EH (cell line): ENCODE results near the gene TM9SF4.
"Not testable (repeated sequence)": the region's sequence is repeated elsewhere in the genome, so short reads cannot be mapped to it uniquely, and the experiment has no call there.

Experiments used
- DNase-seq: peaks from one replicate; pipeline ENCODE4 v3.0.0-alpha.2; 2015; ENCODE audit warnings: low read depth

Gene TM9SF4

DNA sequence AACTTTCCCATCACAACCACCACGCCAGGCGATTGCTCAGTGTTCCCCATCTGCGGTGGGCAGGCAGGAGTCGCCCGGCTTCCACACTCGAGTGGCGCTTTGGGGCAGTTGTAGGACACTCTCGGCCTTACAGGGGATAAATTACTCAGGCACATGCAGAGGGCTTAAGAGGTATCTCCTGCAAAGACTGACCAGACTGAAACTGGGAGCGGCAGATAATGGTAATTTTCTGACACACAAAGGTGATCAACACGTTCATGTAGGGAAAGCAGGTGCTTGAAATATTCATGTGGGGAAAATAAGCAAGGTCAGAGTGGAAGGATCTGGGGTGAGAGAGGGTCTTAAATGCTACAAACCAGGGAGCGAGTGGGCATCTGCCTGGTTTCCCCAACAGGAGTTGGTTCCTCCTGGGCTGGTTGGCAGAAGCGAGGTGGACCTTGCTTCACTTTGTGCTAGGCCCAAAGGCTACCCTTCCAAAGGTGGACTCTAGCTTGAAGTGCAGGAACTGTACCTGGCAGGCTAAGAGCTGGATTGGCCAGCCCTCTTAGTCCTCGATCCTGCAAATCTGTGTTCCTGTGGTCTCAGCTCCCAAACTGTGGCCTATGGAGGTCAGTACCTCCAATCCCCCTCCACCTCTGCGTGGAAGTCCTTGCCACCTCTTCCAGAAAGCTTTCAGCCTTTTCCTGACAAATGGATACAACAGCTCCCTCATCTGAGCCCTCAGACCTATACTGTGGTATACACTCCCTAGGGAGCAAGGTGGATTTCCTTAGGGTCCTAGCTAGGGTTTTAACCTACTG lies 81.3 kb downstream of the TM9SF4 start:
- DNase-seq, result no peak

DNA sequence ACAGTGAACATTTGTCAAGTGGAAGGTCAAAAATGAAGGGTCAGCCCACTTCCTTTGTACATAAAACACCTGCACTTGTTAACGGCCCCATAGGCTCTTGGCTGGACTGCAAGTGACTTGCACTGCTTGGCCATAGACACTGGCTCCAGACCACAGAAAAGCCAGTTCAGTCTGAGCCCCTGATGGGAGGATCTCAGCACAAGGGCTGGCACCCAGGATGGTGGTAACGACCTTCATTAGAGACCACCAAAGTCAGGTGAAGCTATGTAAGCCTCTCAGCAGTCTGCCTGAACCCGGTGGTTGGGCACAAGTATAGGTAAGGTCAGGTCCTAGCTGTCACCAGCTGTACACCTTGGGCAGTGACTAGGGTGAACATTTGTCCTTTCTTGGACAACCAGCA lies 81.9 kb downstream of the TM9SF4 start:
- DNase-seq, result no peak

DNA sequence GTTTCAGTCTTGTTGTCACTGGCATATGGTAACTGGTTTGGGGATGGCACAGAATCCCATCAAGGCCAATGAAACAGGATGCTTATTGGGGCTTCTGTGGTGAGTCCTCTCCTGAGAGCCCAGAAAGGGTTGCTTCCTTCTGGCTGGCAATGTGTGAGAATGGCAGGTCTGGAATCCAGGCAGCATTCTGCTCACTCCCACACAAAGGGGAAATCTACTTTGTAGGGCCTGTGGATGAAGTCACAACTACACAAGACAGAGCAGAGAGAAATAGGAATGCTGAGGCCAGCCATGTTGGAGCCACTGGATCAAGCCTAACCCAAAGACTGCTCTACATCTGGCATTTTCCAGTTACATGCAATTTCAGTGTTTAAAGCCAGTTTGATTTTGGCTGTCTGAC lies 82.4 kb downstream of the TM9SF4 start:
- DNase-seq, result peak; percentile 16

DNA sequence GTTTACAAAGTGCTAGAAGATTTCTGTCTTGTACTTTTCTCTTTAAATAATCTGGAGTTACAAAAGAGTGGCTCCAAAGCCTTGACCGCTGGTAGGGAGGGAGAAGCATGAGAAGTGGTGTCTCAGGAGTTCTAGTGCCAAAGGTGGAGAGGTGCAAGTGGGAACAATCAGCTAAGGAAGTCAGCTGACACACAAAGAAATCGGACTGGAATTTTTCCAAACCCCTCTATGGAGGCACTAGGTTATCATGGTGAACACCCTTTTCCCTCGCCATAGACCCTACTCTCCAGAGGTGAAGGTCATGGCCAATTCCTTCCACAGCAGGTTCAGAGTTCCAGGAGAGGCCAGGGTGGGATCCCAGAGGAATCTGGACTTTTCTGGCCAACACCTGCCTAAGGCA lies 83.2 kb downstream of the TM9SF4 start:
- DNase-seq, result no peak

DNA sequence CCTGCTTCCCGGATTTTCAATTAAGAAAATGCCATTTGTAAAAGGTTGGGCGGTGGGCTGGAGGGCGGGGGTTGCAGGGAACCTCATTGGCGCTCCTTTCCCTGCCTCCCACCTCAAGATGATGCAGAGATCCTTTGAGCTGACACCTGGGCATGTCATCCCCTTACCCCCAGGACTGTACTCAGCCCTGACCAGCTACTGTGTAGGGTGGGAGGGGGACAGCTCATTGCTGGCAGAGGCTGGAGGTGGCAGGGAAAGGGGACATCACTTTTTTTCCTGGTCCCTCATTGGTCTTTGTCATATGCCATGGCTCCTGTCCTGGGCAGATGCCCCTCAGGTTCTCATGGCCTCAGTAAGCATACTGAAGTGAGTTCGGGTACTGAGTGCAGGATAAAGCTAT lies 83.8 kb downstream of the TM9SF4 start:
- DNase-seq, result not testable (repeated sequence)

DNA sequence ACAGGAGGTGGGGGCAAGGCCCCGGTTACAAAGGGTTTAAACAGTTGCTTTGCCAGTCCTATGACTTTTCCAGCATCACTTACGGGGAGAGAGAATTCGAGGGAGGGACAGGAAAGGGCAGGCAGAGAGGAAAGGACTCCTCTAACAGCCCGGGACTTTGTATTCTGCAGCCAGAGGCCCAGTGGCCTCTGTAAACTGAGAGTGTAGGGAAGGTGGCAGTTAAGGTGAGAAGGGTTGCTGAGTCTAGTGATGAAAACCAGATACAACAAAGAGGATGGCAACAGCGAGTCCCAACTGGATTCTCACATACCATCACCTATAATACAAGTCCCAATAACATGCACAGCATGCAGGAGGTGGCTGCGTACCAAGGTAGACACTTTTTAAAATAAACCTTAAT lies 84.5 kb downstream of the TM9SF4 start:
- no peak for DNase-seq

DNA sequence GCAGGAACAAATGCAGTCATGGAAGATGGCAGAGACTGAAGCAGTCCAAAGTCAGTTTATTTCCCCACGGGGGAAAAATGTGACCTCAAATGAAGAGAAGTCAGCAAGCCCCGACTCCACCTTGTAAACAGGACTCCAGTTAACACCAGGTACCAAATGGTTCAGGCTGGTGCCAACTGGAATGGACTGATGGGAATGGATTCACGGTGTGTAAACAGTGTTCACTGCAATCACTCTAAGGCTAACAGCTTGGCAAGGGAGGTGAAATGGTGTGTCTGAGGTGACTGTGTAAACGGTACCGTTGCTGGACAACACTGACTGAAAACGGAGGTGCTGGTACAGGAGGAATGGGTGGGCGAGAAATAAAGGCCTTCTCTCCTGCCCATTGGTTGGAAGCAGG lies 86.1 kb downstream of the TM9SF4 start:
- no peak for DNase-seq

DNA sequence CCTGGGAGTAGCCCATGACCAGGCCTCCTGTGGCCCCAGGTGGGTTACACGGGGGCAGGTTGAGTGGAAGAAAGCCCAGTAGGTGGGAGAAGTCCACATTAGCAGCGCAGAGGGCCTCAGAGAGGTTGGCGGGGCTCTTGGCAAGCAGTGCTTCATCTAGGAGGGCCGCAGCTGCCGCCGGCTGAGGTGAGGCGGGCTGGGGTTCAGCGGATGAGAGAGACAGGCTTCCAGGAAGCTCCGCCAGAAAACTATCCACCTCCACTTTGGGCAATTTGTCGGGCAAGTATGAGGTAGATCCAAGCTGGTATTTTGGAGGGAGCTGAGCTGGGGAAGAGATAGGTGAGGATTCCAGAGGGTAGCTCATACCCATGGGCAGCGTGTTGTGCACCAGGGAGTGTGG lies 87.1 kb downstream of the TM9SF4 start:
- not testable (repeated sequence) for DNase-seq

DNA sequence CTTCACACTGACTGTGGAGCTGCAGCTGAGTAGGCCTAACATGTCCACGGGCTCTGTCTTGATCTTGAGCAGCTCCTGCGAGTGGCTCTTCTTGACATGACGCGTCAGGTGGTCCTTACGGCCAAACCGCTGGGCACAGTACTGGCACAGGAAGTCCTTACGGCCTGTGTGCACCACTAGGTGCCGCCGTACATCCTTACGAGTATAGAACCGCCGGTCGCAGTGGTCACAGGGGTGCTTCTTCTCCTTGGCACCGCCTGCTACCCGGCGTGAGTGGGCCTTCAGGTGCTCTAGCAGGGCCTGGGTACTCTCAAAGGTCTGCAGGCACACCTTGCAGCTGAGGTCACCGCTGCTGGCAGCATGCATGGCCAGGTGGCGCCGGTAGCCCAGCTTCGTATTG lies 87.6 kb downstream of the TM9SF4 start:
- not testable (repeated sequence) for DNase-seq

DNA sequence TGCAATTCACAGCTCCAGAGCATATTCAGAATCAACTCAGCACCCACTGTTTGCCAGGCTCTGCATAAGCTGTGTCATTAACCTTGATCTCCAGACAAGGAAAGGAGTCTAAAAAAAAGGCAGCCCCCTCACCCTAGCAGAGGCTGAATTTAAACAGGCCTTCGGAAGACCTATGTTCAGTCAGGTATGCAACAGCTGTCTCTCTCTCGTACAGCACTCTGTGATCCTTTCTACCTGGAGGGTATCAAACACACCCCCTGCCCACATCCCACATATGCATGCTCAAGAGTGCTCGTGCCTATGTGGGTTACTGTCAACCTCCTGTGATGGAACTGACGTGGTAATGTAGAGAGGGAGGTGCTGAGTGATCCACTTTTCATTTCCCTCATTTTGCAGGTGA lies 89.5 kb downstream of the TM9SF4 start:
- DNase-seq, result no peak

DNA sequence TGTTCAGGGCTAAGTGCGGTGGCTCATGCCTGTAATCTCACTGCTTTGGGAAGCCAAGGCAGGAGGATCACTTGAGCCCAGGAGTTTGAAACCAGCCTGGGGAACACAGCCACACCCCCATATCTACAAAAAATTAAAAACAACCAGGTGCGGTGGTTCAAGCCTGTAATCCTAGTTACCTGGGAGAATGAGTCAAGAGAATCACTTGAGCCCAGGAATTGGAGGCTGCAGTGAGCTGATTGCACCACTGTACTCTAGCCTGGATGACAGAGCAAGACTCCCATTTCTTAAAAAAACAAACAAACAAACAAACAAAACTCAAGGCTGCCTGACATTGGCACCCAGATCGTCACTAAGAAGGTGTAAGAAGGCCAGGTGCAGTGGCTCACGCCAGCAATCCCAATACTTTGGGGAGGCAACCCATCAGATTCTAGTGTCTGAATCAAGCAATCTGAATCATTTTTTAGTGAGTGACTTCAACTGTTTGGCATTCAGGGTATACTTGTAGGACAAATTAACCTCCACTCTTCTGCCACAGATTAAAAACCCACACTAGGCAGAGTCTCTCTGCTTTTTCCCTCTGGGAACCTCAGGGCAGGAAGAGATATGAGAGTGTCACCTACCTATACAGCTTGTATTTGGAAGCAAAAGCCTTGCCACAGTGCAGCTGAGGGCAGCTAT lies 91.9 kb downstream of the TM9SF4 start:
- DNase-seq, result peak; percentile 61

DNA sequence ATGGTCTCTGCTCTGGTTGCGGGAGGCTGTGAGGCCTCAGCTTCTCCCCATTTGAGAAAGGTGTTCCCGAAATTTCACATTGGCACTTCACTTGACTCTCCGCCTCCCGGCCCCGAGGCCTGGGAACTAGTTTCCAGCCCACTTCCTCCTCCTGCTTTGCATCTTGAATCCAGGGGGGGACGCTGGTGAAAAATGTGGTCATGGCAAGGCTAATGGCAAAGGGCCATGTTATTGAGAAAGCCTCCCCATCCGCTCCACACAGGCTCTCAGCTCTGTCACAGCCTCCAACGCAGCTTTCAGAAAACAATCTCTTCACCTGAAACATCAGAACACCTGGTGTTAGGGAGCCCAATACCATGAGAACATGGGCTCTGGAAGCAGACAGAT lies 92.5 kb downstream of the TM9SF4 start:
- DNase-seq, result no peak

DNA sequence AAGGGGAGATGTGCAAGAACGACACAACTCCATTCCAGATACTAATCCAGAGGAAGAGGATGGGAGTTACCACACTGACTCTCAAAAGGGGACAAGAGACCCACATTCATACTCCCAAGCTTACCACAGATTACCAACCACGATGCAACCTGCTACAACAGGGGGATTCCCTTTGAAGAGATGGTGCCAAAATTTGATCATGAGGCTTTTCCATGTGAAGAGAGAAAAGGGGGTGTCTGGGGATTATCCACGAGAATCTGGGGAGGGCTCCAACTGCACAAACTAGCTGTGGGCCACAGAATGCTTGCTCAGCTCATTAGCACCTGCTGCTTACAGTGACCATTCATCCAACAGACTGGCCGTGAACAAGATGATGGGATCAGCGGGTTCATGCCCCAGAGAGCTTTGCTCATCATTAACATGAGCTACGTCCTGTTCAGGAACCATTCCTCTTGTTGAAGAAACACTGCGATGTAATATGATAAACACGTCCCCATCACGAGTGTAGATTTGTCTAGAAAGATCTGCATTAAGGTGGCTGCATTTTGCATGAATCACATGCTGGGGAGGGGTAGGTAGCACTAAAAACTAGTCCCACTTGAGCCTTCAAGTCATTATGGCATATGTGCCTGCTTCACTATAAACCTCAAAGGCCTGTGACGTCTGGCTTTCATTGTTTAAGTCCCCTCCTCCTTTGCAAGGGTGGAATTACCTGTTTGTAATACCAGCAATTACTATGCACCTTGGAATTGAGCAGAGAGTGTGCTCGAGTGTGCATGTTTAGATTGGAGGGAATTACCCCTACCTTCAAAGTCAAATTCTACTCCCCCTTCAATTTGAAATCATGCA lies 94.1 kb downstream of the TM9SF4 start:
- DNase-seq, result no peak

DNA sequence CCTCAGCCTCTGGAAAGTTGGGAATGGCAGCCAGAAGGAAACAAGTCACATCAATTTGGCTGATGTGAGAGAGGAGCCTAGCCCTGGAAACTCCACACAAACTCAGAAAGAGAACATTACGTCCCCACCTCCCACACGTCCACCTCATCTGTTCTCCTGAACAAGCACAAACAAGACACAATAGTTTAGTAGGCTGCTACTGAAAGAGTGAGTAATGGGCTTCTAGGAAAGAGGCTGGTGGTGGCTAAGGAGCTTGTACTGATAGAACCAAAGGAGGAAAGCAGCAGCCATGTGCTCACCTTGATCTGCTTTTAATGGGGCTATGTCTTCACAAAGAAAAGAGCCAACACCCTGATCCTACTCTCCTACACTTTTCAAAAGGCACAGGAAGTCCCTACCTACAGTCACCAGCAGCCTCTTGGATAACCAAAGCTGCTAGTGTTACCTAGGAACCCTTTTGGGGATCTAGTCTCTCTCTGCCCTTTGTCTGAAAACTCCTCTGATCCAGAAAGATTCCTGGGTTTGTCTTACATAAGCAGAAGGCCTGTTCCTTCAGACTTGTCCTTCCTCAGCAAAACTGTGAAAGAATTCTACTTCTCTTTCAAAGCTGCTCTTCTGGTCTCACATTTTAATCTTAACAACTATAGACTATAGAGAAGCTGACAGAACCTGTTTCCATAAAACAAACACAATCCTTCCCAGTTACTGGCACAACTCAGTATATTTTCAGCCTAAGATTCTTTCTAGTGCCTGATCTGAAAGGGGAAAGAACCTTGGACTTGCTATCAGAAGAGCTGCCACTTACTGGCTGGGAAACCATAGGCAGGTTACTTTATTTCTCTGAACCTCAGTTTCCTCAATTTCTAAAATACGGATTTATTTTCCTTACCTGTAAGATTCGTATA lies 94.9 kb downstream of the TM9SF4 start:
- DNase-seq, result no peak

DNA sequence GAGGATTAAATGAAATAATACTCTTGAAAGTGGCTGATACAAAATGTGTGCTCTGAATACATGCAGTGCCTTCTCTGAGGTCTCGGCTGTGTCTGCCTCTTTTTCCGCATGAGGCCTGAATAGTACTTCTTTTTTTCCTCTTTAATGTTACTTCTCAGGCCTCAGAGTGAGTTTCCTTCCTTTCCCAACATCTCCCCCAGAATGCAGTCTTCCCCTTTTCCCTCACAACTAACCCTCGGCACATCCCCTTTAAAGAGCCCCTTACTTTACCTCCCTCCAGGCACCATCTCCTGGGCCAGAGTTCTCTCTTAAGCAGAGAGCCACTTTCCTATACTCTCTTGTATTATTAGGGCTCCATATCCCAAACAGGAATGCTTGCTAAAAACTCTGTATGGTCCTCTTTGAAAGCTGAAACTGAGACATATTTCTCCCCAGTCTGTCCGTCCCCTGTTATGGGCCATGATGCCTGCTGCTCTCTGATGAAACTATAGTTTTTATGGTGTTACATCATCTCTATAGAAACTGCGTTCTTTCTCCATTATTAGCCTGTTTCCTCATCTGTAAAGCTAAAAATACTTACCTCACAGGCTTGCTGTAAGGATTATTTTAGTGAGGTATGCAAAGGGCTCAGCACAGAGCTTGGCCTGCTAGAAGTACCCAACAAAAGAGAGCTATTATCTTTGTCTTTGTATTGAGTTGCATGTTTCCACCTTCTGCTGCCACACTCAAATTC lies 95.8 kb downstream of the TM9SF4 start:
- DNase-seq, result no peak

DNA sequence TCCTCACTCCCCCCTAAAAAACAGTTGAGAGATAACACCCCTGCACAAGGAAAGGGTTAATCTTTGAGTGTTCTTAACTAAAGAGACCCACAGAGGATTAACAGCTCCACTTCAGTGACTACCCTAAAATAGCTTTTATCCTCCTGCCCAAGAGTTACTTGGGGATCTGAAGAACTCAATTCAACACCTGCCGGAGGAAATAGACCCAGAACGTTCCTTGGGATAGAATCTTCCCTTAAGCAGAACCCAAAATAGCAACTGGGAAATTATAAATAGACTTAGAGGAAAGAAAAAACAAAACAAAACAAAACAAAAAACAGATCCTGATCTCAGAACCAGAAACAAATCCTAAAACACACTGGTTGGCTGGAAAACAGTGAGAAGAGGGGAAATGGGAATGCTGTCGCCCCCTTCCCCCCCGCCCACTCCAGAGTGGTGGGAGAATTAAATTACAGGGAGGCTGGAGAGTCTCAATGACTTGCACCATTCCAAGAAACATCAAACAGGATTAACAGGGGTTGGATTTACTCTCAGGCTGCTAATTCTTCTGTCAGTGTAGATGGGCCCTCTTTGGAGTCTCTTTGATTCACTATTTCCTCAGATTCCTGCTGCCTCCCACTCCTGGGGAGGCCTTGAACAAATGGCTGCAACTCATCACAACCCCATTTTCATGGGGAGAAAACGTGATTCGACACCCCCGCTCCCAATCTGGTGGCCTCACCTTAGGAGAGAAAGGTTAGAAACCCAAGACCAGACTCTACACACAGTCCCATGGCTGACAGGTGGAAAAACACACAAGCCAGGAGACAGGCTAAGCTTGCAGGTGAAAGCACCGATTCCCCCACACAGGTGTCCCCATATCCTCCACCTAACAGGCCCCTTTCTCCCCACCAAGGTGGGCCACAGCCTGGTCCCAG lies 96.6 kb downstream of the TM9SF4 start:
- DNase-seq, result no peak

DNA sequence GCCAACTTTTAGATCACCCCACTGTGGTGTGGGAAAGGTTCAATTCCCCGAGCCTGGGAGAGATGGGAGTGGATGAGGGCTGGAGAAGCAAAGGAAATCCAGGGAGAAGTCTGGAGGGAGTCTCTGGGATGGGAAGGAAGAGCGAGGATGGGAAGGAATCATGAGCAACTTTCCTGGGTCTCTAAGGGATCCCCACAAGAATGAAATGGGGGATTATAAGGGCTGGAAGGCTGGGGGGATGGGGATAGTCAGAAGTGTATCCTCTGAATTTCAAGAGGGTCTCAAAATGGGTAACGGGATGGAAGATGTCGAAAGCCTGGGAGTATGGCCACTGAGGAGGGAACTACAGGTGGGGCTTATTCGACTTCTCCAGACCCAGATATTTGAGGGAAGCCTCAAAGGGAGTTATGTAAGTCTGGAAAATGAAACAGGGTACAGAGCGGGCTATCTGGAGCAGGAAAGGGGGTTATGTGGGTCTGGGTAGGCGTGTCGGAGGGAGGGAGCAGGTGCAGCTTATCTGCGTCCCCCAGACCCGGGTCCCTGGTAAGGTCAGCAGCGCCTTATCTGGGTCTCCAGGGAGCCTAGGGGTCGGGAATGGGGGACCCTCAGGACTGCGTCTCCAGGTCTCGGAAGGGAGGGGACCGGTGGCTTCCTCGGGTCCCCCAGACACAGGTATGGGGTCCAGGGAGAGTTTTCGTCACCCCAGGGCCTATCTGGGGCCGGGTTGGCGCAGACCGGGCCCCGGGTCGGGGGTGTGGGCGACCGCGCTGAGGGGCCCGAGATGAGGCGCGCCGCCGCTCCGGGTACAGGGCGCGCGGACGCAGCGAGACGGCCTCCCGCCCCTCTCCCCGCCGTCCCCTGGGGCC lies 97.5 kb downstream of the TM9SF4 start:
- DNase-seq, result no peak

DNA sequence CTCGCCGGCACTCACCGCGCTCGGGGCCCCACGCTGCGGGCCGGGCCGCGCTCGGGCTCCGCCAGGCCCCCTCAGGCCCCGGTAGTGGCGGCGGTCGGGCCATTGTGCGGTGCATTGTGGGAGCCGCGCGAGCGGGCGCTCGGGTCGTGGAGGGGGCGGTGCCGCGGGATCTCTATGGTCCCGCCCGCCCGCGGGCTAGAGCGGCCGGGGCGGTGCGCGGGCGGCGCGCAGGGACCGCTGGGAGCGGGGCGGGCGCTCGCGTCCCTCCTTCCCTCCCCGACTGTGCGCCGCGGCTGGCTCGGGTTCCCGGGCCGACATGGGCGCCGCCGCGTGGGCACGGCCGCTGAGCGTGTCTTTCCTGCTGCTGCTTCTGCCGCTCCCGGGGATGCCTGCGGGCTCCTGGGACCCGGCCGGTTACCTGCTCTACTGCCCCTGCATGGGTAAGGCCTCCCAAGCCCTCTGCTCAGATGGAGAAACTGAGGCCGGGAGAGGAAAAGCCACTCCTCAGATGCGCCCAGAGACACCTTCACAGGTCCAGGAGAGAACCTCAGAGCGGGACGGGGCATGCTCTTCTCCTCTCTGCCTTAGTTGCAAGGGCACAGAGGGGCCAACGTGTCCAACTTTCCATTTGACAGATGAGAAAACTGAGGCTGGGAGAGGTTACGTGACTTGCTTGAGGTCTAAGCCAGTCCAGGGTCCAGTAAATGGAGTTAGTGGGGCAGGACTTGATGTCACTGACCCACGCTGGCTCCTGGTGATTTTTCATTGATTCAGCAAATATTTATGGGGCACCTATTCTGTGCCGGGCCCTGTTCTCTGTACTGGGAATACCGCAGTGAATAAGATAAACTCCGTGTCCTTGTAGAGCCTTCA lies 98.3 kb downstream of the TM9SF4 start, which contains the start of the genes PLAGL2 and POFUT1:
Gene PLAGL2 (minus strand): TSS at position 118 of the 873 bp plus-strand sequence. CDS start 5,565 bp downstream, outside the sequence.
Gene POFUT1 (plus strand): TSS at position 255 of the 873 bp plus-strand sequence. CDS start 62 bp downstream, at position 317.
- DNase-seq, result peak; percentile 87
